ENCODE data around the gene TMPO. TPM values are rescaled to one million over a fixed set of nuclear protein-coding genes. Genes with fewer than 3 reads are reported as not detected.

Gene TMPO
- total and polyA plus RNA-seq, 2 of the 4 experiments (the other 2 are of a cell fraction), result 30.0 to 62.0 TPM

DNA sequence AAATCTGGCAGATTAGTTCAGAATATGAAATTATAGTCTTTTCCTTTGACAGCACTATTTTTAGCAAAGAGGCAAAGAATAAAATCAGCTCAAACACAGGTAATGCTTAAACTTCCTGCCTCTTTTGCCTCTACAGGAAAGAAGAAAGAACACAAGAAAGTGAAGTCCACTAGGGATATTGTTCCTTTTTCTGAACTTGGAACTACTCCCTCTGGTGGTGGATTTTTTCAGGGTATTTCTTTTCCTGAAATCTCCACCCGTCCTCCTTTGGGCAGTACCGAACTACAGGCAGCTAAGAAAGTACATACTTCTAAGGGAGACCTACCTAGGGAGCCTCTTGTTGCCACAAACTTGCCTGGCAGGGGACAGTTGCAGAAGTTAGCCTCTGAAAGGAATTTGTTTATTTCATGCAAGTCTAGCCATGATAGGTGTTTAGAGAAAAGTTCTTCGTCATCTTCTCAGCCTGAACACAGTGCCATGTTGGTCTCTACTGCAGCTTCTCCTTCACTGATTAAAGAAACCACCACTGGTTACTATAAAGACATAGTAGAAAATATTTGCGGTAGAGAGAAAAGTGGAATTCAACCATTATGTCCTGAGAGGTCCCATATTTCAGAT lies 17.4 kb downstream of the TMPO start (continued):
- TF ChIP-seq CHD1 (IDR thresholded peaks at IDR 0.05; ENCODE audit: low read depth, low read length), result no peak

- no CpG with 5 or more reads among the region's 4 CpGs for WGBS, 2 experiments (ENCODE audit: extremely low coverage in 2 of 2, insufficient read length in 1 of 2)
- peak; percentile 36 for DNase-seq
- CTCF ChIA-PET, result interaction anchor here (0.8 kb wide), 1 partner anchor 61 kb away, joined by 3 read pairs; no protein-coding TSS in a partner anchor
These were observed 18.4 kb downstream of the TMPO start for GRCh38 chr12:98533723-98534251.

More at GRCh38 chr12:98533723-98534251, 18.4 kb downstream of the TMPO start:
- Histone ChIP-seq H3K4me3 (ENCODE audit: insufficient read depth, low read depth, low read length) (no peak overlapping the region), H3K4me1 (ENCODE audit: control insufficient read depth, insufficient read depth, low read length) (no peaks in the 10 kb centered on the region; the same call in 1 of the 2 replicates), H2BK15ac (ENCODE audit: low read depth, low read length) (no peak overlapping the region), H3K18ac (ENCODE audit: low read depth, low read length) (no peak overlapping the region), H3K9ac (ENCODE audit: low read depth, low read length) (no peak overlapping the region), H2AK5ac (ENCODE audit: low read depth, low read length) (no peak overlapping the region), H2AK9ac (replicated peaks; ENCODE audit: low read depth, low read length, poor library complexity) (no peak overlapping the region), H3K27ac (ENCODE audit: insufficient read depth, low read length) (peak overlapping the region; percentile 2; the same call in 1 of the 2 replicates), H3K79me1 (ENCODE audit: low read depth in 1 of 2, low read length in 2 of 2) (peaks cover 17 to 28% of the 10 kb centered on the region in 2 experiments), H3K4ac (ENCODE audit: low read depth, low read length) (peak overlapping the region; percentile 64), H4K5ac (ENCODE audit: low read depth, low read length) (no peak overlapping the region; the same call in 1 of the 2 replicates), H4K20me1 (ENCODE audit: insufficient read depth, low read length) (0 out of 2 replicates have a peak, but pooled peaks cover 3% of the 10 kb centered on the region), H4K91ac (ENCODE audit: insufficient read depth, low read depth, low read length) (no peak overlapping the region), H3K14ac (replicated peaks; ENCODE audit: low read depth, low read length) (no peak overlapping the region; the same call in 1 of the 2 replicates), H3K23ac (ENCODE audit: low read depth, low read length) (peak overlapping the region; percentile 29), H3K27me3 (ENCODE audit: control insufficient read depth, insufficient read depth, low read length) (no peaks in the 10 kb centered on the region), H2AFZ (replicated peaks; ENCODE audit: low read length, poor library complexity) (peak overlapping the region; percentile 25), H2BK20ac (ENCODE audit: low read depth, low read length) (peak overlapping the region; percentile 38), H3K9me3 (ENCODE audit: control insufficient read depth, insufficient read depth, low read length) (no peaks in the 10 kb centered on the region), H3K4me2 (ENCODE audit: low read depth, low read length) (no peak overlapping the region), H2BK120ac (ENCODE audit: low read depth, low read length) (peak overlapping the region; percentile 45), H2BK5ac (ENCODE audit: low read depth, low read length, poor library complexity, severe bottlenecking) (no peak overlapping the region), H3K56ac (ENCODE audit: extremely low read depth, insufficient read depth, low read length) (peak overlapping the region; percentile 9; the same call in 1 of the 2 replicates), H4K8ac (ENCODE audit: low read depth in 2 of 2, low read length in 2 of 2) (peak overlapping the region in 1 of 2 experiments; percentile 66; a peak in 1 of 4 replicates), H3K9me1 (ENCODE audit: insufficient read depth, low read length) (peaks cover 3% of the 10 kb centered on the region; the same call in 1 of the 2 replicates), H3K36me3 (ENCODE audit: control insufficient read depth, insufficient read depth, low read length) (peaks cover 8% of the 10 kb centered on the region)
- POLR2A ChIA-PET (ENCODE audit: unreplicated experiment), result no interaction called here
- dilution Hi-C loops (cut with HindIII; ENCODE audit: low sequenced_read_pairs, unreplicated experiment), result no loop called here
- BruUV-seq (replicated peaks), result no TSS peak
- 0 out of 2 replicates have a peak, but pooled peaks have one; percentile 20 for TF ChIP-seq CEBPB (IDR thresholded peaks at IDR 0.05; ENCODE audit: low read depth, low read length)
- no peak for TF ChIP-seq SMC3 (IDR thresholded peaks at IDR 0.05; ENCODE audit: low read depth, low read length)
- no peak for TF ChIP-seq RCOR1 (IDR thresholded peaks at IDR 0.05; ENCODE audit: insufficient replicate concordance, low read length)
- in situ Hi-C loops (cut with MboI; ENCODE audit: low sequenced_read_pairs), result no loop called here
- intact Hi-C loops (cut with micrococcal nuclease), result loop anchor here (5.0 kb wide), 2 partner anchors 59 to 116 kb away; partner anchors contain the start of gene SLC25A3
- ATAC-seq (ENCODE audit: low read depth), result peak; percentile 63
